Mononuclear cell (primary cell): ENCODE data around the gene CLCN6. TPM values are rescaled to one million over a fixed set of nuclear protein-coding genes. Genes with fewer than 3 reads are reported as not detected.

Experiments
- total RNA-seq: library from RNA; depleted of rRNA; stranded (reverse); fragments of >200 nt; gene quantifications from one replicate; pipeline ENCODE4 v1.2.3, GENCODE V29; 2012

CLCN6 gene
- total RNA-seq, 1 donor = 7.8 TPM

Other genes with a start within 250 kb of the CLCN6 start
- 2.6 TPM for gene FBXO2, start 151.8 kb upstream of the CLCN6 start, total RNA-seq
- gene FBXO44, start 151.3 kb upstream of the CLCN6 start, total RNA-seq = 15.2 TPM
- 8.1 TPM for gene FBXO6, start 142.0 kb upstream of the CLCN6 start, total RNA-seq
- gene MAD2L2, start 125.0 kb upstream of the CLCN6 start, total RNA-seq = 28.7 TPM
- gene DRAXIN, start 114.5 kb upstream of the CLCN6 start, total RNA-seq = 0.31 TPM
- gene AGTRAP, start 70.1 kb upstream of the CLCN6 start, total RNA-seq = 62.0 TPM
- gene C1orf167, start 44.0 kb upstream of the CLCN6 start, total RNA-seq = not detected
- 28.4 TPM for gene MTHFR, start 227 bp upstream of the CLCN6 start, total RNA-seq
- not detected for gene NPPA, start 41.6 kb downstream of the CLCN6 start, total RNA-seq
- gene NPPB, start 52.8 kb downstream of the CLCN6 start, total RNA-seq = not detected
- gene KIAA2013, start 120.2 kb downstream of the CLCN6 start, total RNA-seq = 27.3 TPM
- gene PLOD1, start 128.5 kb downstream of the CLCN6 start, total RNA-seq = 21.8 TPM
- gene MFN2, start 174.3 kb downstream of the CLCN6 start, total RNA-seq = 35.2 TPM
- 25.6 TPM for gene MIIP, start 213.3 kb downstream of the CLCN6 start, total RNA-seq